ENCODE measurements around the gene SPAG8.
A peak's percentile ranks its signal among the peaks of the same experiment; 100 is the strongest.

The SPAG8 gene

GRCh38 chr9:35812025-35812602, at the start of gene SPAG8:
Gene SPAG8, minus strand, starts transcription at chr9:35812262. Its CDS starts 115 bp downstream, at chr9:35812147.
- Histone ChIP-seq H3K27ac (ENCODE audit: low read depth, low read length) (no peak within 1 kb of the TSS), H3K4me1 (ENCODE audit: control insufficient read depth, insufficient read depth, low read length) (peaks cover 13% of the 10 kb centered on the region), H3K36me3 (ENCODE audit: control insufficient read depth, insufficient read depth, low read length) (no peaks in the 10 kb centered on the region), H3K4me3 (ENCODE audit: low read depth, low read length) (peak within 1 kb of the TSS; percentile 56), H3K27me3 (ENCODE audit: control insufficient read depth, insufficient read depth, low read length) (no peaks in the 10 kb centered on the region), H3K9ac (ENCODE audit: low read length) (no peak within 1 kb of the TSS), H3K9me3 (ENCODE audit: control insufficient read depth, insufficient read depth, low read depth, low read length) (no peaks in the 10 kb centered on the region)

DNA sequence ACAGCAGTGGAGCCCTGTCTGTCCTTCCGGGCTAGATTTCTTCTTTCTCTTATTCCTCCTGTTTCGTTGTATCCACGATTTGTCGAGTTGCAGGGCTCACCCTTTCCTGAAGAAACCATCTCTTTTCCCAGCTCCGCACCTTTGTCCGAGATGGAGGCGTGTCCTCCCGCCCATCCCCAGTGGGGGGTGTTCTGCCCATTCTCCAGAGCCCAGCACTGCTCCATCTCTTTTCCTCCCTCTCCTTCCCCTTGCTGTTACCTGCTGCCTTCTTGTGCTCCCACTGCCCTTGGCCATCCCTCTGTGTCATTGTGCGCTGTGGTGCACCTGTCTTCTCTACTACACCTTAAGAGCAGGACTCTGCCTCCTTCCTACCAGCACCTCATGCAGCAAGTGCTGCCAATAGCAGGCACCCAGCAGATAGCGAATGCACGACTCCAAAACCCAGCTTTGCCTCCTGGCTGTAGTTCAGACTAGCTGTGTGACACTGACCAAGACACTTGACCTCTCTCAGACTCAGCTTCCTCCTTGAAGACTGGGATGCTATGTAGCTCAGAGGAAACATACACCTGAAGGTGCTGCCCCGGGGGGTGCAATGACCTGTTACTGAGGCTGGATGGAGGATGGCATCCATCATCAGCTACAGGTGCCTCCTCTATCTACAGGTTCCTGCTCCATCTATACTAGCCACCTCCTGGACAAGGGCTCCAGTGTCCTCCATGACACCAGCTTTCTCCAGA, 49.3 kb upstream of the SPAG8 start:
- H3K36me3 ChIP-seq (ENCODE audit: control insufficient read depth, insufficient read depth, low read length), result no peaks in the 10 kb centered on the region
- no peaks in the 10 kb centered on the region for H3K4me1 ChIP-seq (ENCODE audit: control insufficient read depth, insufficient read depth, low read length)
- no peak overlapping the region for H3K4me3 ChIP-seq (ENCODE audit: low read depth, low read length)
- H3K9me3 ChIP-seq (ENCODE audit: control insufficient read depth, insufficient read depth, low read depth, low read length), result no peaks in the 10 kb centered on the region
- H3K27me3 ChIP-seq (ENCODE audit: control insufficient read depth, insufficient read depth, low read length), result peaks cover 32% of the 10 kb centered on the region
- H3K9ac ChIP-seq (ENCODE audit: low read length), result no peak overlapping the region
- H3K27ac ChIP-seq (ENCODE audit: low read depth, low read length), result no peak overlapping the region

DNA sequence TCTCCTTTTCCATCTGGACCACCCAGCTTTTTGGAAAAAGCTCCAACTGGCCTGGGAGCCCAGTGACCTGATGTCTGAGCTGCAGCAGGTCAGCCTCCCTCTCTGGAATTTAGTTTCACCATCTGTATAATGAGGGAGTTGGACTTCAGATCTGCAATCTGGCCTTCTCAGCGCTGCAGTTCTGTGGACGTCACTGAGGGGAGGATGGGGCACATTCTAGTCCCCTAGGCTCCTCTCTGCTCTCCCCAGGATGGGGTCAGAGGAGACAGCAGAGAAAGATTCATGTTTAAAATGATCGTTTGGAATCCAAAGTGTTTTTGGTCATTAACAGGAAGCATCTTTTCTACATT, 47.9 kb upstream of the SPAG8 start:
- Histone ChIP-seq H3K4me1 (ENCODE audit: control insufficient read depth, insufficient read depth, low read length) (no peaks in the 10 kb centered on the region), H3K27me3 (ENCODE audit: control insufficient read depth, insufficient read depth, low read length) (peaks cover 32% of the 10 kb centered on the region), H3K27ac (ENCODE audit: low read depth, low read length) (no peak overlapping the region), H3K36me3 (ENCODE audit: control insufficient read depth, insufficient read depth, low read length) (no peaks in the 10 kb centered on the region), H3K4me3 (ENCODE audit: low read depth, low read length) (no peak overlapping the region), H3K9ac (ENCODE audit: low read length) (no peak overlapping the region), H3K9me3 (ENCODE audit: control insufficient read depth, insufficient read depth, low read depth, low read length) (no peaks in the 10 kb centered on the region)

DNA sequence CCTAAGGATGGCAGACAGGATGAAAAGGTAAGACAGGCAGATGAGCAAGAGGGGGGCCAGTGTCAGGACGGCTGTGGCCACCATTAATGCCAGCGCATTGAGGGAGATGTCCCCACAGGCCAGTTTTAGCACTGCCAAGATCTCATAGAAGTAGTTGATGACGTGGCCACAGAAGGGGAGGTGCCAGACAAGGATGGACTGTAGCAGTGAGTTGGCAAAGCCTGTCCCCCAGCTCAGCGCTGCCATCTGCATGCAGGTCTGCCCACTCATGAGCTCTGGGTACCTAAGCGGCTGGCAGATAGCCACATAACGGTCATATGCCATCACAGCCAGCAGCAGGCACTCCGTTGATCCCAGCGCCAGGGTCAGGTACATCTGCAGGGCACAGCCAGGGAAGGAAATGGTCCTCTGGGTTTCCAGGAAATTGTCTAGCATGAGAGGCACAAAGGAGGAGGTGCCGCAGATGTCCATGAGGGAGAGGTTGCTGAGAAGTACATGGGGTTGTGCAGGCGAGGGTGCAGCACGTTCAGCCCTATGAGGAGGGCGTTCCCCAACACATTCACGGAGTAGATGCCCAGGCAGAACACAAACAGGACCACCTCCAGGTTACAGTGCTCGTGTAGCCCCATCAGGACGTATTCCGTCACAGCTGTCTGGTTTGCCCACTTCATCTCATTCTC, 47.4 kb upstream of the SPAG8 start:
- H3K27ac ChIP-seq (ENCODE audit: low read depth, low read length), result no peak overlapping the region
- H3K4me1 ChIP-seq (ENCODE audit: control insufficient read depth, insufficient read depth, low read length), result no peaks in the 10 kb centered on the region
- no peak overlapping the region for H3K9ac ChIP-seq (ENCODE audit: low read length)
- H3K9me3 ChIP-seq (ENCODE audit: control insufficient read depth, insufficient read depth, low read depth, low read length), result no peaks in the 10 kb centered on the region
- H3K4me3 ChIP-seq (ENCODE audit: low read depth, low read length), result no peak overlapping the region
- H3K27me3 ChIP-seq (ENCODE audit: control insufficient read depth, insufficient read depth, low read length), result peaks cover 32% of the 10 kb centered on the region
- H3K36me3 ChIP-seq (ENCODE audit: control insufficient read depth, insufficient read depth, low read length), result no peaks in the 10 kb centered on the region

DNA sequence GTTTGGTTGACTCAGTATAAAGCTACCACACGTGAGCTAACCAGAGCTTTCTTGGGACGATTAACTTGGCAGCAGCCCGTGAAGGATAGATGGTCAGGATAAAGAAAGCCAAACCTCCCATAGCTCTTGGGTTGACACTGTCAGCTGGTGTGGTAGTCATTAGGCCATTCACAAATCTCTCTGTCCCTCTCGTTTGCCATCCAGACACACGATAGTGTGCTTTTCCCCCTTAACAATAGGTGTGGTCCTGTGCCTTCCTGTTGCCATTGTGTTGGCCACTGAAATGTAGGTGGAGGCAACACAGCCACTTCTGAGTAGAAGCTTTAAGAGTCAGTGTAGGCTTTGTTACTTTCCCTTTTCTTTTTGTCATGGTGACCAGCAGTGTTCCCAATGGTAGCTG, 46.4 kb upstream of the SPAG8 start:
- no peaks in the 10 kb centered on the region for H3K36me3 ChIP-seq (ENCODE audit: control insufficient read depth, insufficient read depth, low read length)
- H3K27me3 ChIP-seq (ENCODE audit: control insufficient read depth, insufficient read depth, low read length), result peaks cover 32% of the 10 kb centered on the region
- H3K4me3 ChIP-seq (ENCODE audit: low read depth, low read length), result no peak overlapping the region
- no peaks in the 10 kb centered on the region for H3K4me1 ChIP-seq (ENCODE audit: control insufficient read depth, insufficient read depth, low read length)
- H3K9me3 ChIP-seq (ENCODE audit: control insufficient read depth, insufficient read depth, low read depth, low read length), result no peaks in the 10 kb centered on the region
- H3K9ac ChIP-seq (ENCODE audit: low read length), result no peak overlapping the region
- H3K27ac ChIP-seq (ENCODE audit: low read depth, low read length), result no peak overlapping the region

- Histone ChIP-seq H3K27me3 (ENCODE audit: control insufficient read depth, insufficient read depth, low read length) (peaks cover 27% of the 10 kb centered on the region), H3K27ac (ENCODE audit: low read depth, low read length) (no peak overlapping the region), H3K9me3 (ENCODE audit: control insufficient read depth, insufficient read depth, low read depth, low read length) (no peaks in the 10 kb centered on the region), H3K4me1 (ENCODE audit: control insufficient read depth, insufficient read depth, low read length) (no peaks in the 10 kb centered on the region), H3K9ac (ENCODE audit: low read length) (no peak overlapping the region), H3K4me3 (ENCODE audit: low read depth, low read length) (no peak overlapping the region), H3K36me3 (ENCODE audit: control insufficient read depth, insufficient read depth, low read length) (no peaks in the 10 kb centered on the region)
Observed at GRCh38 chr9:35856882-35857281, 44.8 kb upstream of the SPAG8 start.

GRCh38 chr9:35856206-35856605, 44.1 kb upstream of the SPAG8 start:
- no peak overlapping the region for H3K27ac ChIP-seq (ENCODE audit: low read depth, low read length)
- no peaks in the 10 kb centered on the region for H3K4me1 ChIP-seq (ENCODE audit: control insufficient read depth, insufficient read depth, low read length)
- H3K27me3 ChIP-seq (ENCODE audit: control insufficient read depth, insufficient read depth, low read length), result peaks cover 21% of the 10 kb centered on the region
- no peaks in the 10 kb centered on the region for H3K36me3 ChIP-seq (ENCODE audit: control insufficient read depth, insufficient read depth, low read length)
- no peak overlapping the region for H3K4me3 ChIP-seq (ENCODE audit: low read depth, low read length)
- H3K9me3 ChIP-seq (ENCODE audit: control insufficient read depth, insufficient read depth, low read depth, low read length), result no peaks in the 10 kb centered on the region
- no peak overlapping the region for H3K9ac ChIP-seq (ENCODE audit: low read length)

DNA sequence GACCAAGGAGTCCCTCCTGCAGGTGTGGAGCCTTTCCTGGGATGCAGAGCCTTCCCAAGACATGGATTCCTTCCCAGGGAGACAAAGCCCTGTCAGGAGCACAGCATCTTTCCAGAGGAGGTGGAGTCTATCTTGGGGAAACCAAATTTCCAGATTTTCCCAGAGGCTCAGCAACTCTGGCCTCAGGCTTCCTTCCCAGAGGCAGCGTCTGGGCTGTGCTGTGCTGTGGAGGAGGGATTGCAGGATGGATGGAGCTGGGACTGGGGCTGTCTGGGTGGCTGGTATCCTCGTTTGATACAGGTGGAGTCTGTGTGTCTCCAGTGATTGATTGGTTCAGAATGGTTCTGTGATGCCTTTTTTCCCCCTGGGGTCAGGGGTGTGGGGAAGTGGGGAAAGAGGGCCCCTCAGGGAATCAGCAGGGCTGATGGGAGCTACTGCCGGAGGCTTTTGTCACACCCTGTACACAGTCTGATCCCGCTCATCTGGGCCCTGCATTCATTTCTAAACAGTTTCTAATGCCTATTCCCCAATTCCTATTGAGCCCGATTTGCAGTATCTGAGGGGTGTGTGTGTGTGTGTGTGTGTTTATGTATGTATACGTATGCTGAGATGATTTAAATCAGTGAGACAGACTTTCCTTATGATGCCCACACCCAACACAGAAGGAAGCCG, 42.2 kb upstream of the SPAG8 start:
- H3K4me1 ChIP-seq (ENCODE audit: control insufficient read depth, insufficient read depth, low read length), result no peaks in the 10 kb centered on the region
- H3K9me3 ChIP-seq (ENCODE audit: control insufficient read depth, insufficient read depth, low read depth, low read length), result no peaks in the 10 kb centered on the region
- no peak overlapping the region for H3K4me3 ChIP-seq (ENCODE audit: low read depth, low read length)
- H3K27ac ChIP-seq (ENCODE audit: low read depth, low read length), result no peak overlapping the region
- no peak overlapping the region for H3K9ac ChIP-seq (ENCODE audit: low read length)
- H3K36me3 ChIP-seq (ENCODE audit: control insufficient read depth, insufficient read depth, low read length), result no peaks in the 10 kb centered on the region
- peaks cover 3% of the 10 kb centered on the region; the same call in 1 of the 2 replicates for H3K27me3 ChIP-seq (ENCODE audit: control insufficient read depth, insufficient read depth, low read length)

DNA sequence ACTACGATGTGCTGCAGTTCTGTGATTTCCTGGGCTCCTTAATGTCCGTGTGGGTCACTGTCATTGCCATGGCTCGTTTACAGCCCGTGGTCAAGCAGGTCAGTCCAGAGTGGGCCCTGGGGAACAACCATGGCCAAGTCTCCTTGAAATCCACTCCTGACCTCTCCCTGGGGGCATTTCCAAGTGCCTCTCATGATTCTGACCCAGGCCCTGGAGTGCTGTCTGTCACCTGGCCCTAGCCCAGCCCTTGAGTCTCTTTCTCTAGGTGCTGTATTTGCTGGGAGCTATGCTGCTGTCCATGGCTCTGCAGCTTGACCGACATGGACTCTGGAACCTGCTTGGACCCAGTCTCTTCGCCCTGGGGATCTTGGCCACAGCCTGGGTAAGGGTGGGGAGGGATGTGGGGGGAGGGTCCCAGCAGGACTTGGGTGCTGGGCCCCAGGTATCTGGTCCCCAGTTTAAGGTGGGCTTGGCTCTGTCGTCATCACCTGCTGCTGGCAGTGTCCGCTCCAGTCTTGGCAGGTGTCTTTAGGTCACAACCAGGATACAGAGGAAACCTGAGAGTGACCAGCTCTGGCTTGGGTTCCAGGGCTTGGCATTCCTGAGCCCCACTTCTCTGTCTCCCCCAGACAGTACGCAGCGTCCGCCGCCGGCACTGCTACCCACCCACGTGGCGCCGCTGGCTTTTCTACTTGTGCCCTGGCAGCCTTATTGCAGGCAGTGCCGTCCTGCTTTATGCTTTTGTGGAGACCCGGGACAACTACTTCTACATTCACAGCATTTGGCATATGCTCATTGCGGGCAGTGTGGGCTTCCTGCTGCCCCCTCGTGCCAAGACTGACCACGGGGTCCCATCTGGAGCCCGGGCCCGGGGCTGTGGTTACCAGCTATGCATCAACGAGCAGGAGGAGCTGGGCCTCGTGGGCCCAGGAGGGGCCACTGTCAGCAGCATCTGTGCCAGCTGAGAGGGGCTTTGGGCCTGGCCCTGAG, 41.1 kb upstream of the SPAG8 start:
- H3K4me3 ChIP-seq (ENCODE audit: low read depth, low read length), result no peak overlapping the region
- H3K27me3 ChIP-seq (ENCODE audit: control insufficient read depth, insufficient read depth, low read length), result peaks cover 3% of the 10 kb centered on the region; the same call in 1 of the 2 replicates
- no peaks in the 10 kb centered on the region for H3K9me3 ChIP-seq (ENCODE audit: control insufficient read depth, insufficient read depth, low read depth, low read length)
- H3K27ac ChIP-seq (ENCODE audit: low read depth, low read length), result no peak overlapping the region
- no peaks in the 10 kb centered on the region for H3K4me1 ChIP-seq (ENCODE audit: control insufficient read depth, insufficient read depth, low read length)
- H3K9ac ChIP-seq (ENCODE audit: low read length), result no peak overlapping the region
- no peaks in the 10 kb centered on the region for H3K36me3 ChIP-seq (ENCODE audit: control insufficient read depth, insufficient read depth, low read length)

- H3K9ac ChIP-seq (ENCODE audit: low read length), result no peak overlapping the region
- no peak overlapping the region for H3K4me3 ChIP-seq (ENCODE audit: low read depth, low read length)
- H3K4me1 ChIP-seq (ENCODE audit: control insufficient read depth, insufficient read depth, low read length), result no peaks in the 10 kb centered on the region
- no peaks in the 10 kb centered on the region for H3K9me3 ChIP-seq (ENCODE audit: control insufficient read depth, insufficient read depth, low read depth, low read length)
- H3K27ac ChIP-seq (ENCODE audit: low read depth, low read length), result no peak overlapping the region
- no peaks in the 10 kb centered on the region for H3K36me3 ChIP-seq (ENCODE audit: control insufficient read depth, insufficient read depth, low read length)
- H3K27me3 ChIP-seq (ENCODE audit: control insufficient read depth, insufficient read depth, low read length), result peaks cover 3% of the 10 kb centered on the region
Observed at GRCh38 chr9:35852267-35852815, 40.3 kb upstream of the SPAG8 start.

Data from HUES6 (cell line).